Kidney tubule cell (primary cell): ENCODE measurements around the gene KSR2.
"Not testable (repeated sequence)": the region's sequence is repeated elsewhere in the genome, so short reads cannot be mapped to it uniquely, and the experiment has no call there.

ENCODE experiments used
- DNase-seq: peaks from one replicate; pipeline ENCODE4 v3.0.0-alpha.2; 2018; ENCODE audit warnings: low spot score

The KSR2 gene

DNA sequence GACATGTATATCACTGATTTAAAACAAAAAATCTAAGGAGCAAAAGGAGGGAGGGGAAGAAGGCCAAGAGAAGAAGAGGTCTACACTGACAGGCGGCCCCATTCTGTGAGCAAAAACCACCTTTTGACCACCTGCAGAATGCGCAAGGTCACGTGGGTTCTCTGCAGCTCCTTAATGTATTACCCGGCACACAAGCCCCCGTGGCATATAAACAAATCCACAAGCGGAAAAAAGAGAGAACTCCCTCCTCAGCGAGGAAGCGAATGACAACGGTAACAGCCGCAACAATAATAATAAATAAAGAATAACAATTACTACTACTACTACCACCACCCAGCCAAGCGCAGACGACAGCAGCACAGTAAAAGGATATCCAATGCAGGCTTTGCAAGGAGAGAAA, 1.3 kb downstream of the KSR2 start:
- DNase-seq = no peak

DNA sequence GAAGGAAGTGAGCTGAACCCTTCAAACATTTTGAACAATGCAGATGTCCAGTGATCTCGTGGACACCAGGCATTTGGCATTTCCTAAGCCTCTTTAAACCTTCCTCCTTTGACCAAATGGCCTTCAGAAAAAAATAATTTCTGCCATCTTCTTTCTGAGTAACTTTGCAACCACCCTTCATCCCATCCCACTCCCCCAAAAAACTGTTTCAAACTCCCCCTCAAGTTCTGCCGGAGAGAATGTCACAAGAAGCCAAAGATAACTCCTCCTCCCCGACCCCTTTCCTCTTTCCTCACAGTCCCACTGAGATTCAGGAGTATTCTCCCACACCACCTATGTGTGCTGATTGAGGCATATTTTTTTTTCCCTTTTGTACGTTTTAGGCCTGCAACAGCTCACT, 1.7 kb downstream of the KSR2 start:
- no peak for DNase-seq

DNA sequence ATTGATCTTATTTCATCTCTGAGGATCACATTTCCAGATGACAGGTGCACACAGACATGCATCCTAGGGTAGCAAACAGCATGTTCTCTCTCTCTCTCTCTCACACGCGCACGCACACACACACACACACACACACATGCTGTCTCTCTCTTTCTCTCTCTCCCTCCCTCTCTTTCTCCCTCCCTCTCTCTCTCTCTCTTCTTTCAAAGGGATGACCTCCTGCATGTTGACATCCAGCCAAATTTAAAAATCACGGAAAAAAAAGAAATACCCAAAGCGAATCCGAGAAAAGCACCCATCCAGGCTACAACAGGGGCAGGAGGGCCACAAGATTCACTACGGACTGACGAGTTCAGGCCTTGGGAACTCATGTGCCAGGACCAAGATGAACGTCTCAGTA, 2.3 kb downstream of the KSR2 start:
- no peak for DNase-seq

GRCh38 chr12:117963836-117964235, 5.0 kb downstream of the KSR2 start:
- no peak for DNase-seq

DNA sequence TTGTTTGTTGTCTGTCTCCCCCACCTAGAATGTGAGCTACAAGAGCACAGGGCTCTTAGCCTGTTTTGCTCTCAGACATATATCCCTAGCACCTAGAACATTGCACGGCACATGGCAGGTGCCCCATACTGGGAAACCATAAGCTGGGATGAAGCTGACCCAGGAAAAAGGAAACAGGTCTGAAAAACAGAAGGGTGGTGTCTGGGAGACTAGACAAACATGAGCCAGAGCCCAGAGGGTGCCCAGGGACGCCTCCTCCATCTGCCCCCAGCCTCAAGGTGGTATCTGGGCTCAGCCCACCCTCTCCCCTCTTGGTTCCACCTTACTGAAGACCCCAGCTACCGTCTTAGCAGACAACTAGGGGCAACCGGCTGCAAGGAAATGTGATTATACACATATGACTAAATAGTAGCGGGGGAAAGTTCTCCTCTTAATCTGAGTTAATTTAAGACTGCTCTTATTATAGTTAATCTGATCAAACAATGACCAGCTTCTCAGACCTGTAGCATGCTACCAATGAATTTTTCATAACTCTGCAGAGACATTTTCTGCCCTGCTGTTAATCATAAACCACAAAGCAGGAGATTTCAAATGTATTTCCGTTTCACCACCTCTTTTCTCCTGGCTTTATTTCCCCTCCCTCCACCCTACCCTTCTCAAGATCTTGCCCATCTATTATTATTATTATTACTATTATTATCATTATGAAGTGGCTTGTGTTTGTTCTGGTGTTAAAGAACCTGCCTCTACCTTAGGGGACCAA, 31.9 kb downstream of the KSR2 start:
- DNase-seq = no peak

DNA sequence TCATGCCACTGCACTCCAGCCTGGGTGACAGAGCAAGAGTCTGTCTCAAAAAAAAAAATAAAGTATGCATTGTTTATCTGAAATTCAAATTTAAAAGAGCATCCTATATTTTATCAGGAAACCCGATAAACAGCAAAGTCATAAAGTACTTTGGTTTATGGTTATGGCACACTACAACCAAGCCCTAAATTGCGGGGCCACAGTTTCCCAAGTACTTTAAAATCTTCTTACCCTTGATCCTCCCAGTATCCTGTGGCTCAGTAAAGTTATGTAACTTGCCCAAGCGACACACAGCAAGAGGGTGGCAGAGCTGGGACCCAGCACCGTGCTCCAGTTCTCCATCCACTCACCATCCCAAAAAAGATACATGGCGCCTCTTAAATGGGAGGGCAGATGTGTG, 35.2 kb downstream of the KSR2 start:
- no peak for DNase-seq

- DNase-seq = no peak
Observed at GRCh38 chr12:117926391-117926899, 42.3 kb downstream of the KSR2 start.

- DNase-seq = no peak
Observed at GRCh38 chr12:117921929-117922777, 46.6 kb downstream of the KSR2 start.

GRCh38 chr12:117919479-117919878, 49.3 kb downstream of the KSR2 start:
- DNase-seq = peak; percentile 45

- DNase-seq = no peak
Observed at GRCh38 chr12:117914686-117915085, 54.1 kb downstream of the KSR2 start.

DNA sequence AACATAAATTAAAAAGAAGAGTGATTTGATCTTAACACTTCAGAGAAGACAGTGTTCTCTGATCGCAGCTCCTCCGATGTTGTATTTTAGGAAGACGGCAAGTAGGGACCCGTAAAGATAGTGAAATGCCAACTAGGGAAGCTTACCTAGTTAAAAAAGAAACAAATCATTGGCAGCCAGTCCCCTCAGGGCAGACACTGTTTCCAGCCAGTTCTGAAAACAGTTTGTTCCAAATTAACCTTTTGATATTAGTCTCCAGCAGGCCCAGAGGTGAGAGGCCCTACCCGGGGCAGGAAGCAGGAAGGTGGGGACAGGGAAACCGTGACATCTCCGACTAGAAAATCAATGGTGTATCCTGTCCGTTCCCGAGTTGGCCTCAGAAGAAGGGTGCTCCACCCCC, 56.0 kb downstream of the KSR2 start:
- DNase-seq = no peak

DNA sequence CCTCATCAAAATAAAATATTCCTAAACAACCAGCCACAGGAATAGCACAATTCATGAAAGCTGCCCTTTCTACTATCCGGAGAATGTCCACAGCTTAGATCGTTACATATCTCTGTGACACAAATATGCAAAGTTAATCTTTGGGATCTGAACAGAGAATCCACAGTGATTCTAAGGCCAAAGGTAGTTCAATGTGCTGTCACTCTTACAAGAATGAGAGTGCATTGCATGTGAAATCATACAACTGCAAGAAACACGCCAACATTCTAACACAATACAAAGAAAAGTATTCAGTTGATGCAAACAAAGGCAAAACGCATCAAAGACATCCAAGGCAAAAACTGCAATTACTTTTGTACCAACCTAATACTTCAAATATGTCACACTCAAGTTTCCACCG, 60.4 kb downstream of the KSR2 start:
- no peak for DNase-seq

DNA sequence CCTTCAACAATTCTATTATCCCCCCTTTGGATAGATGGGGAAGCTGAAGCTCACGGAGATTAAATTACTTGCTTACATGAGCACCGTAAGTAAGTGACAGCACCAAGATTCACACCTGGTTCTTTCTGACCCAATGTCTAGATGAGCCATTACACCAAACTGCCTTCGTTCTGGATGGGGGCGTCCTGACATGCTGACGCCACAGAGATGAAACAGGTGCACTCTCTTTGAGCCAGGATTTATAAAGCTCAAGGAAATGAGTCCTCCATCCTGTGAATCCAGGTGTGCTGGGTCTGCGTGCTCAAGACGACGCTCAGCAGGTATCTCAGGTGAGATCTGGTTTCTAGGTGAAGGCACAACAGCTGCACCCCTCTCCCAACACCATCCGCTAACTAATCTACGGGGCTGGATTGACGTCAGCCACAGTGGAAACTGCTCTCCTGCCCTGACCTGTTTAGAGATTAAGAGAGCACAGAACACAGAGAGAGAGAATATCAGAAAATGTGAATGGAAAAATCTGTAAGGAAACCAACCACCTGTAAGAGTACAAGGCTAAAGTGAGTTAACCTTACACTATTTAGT, 61.6 kb downstream of the KSR2 start:
- DNase-seq = peak; percentile 7

DNA sequence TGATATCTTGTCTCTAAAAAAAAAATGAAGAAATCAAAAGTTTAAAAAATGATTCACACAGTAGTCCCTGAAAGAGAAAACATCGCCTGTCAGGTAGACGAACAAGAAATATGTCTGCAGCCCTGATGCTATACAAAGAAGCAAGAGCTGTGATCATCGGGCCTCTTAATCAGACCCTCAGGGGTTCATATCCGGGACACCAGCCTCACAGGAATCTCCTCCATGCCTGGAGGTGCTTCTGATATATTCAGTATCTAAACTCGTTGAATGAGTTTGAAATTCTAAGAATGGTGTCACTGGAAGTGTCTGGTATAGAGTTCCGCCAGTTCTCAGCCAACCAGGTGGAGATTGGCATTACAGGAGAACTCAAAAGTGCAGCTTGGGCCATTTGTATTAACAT, 64.7 kb downstream of the KSR2 start:
- DNase-seq = no peak

GRCh38 chr12:117903110-117903840, 65.5 kb downstream of the KSR2 start:
- DNase-seq = no peak

DNA sequence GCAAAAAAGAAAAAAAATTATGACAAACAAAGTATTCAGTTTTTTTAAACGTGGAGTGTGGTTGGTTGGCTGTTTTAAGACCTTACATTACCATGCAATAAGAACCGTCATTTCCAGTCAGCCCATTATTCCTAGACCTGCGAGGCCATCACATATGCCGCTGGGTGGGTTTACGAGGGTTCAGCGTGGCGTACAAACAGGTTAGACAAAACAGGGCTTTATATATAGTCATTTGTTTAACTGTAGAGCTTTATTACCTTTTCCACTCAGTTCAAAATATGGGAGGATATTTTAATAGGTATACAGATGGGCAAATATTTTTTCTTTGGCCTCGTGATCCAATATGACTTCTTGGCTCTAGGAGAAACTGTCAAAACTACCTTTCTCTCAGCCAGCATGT, 67.2 kb downstream of the KSR2 start:
- DNase-seq = no peak

DNA sequence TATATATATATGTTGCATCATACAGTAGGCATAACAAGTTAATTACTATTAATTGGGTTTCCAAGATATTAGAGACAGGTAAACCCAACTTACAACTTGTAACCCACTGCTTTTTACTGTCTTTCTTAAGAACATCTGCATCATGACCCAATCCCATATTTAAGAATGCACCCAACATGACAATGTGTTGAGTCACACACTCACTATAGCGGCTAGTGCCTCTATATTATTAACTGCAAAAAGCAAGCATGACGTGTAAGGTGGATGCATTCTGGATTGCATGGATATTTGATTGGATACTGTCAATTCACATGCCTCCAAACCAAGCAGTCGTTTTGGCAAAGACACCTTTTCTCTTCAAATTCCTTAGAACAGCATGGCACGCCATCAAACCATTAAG, 68.2 kb downstream of the KSR2 start:
- DNase-seq = peak; percentile 22

GRCh38 chr12:117897372-117898161, 71.2 kb downstream of the KSR2 start:
- no peak for DNase-seq

DNA sequence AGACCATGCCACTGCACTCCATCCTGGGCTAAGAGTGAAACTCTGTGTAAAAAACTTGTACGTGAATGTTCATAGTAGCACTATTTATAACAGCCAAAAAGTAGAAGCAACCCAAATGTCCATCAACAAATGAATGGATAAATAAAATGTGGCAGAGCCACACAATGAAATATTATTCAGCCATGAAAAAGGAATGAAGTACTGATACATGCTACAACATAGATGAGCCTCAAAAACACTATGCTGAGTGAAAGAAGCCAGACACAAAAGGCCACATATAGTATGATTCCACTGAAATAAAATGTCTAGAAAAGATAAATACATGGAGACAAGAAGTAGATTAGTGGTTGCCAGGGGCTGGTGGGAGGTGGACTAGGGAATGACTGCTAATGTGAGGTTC, 72.8 kb downstream of the KSR2 start:
- DNase-seq = no peak

DNA sequence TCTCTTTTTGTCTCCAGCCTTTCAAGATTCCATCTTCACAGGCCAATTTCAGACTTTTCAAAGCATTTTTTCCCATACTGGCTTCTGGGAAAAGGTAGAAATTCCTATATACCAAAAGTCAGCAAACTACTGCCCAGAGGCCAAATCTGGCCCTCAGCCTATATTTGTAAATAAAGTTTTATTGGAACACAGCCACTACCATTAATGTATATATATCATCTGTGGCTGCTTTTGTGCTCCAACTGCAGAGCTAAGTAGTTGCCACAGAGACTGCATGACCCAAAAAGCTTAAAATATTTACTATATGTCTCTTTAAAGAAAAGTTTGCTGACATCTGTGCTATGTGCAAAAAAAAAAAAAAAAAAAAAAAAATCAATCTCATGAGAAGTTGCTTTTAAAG, 76.3 kb downstream of the KSR2 start:
- no peak for DNase-seq

- not testable (repeated sequence) for DNase-seq
Observed at GRCh38 chr12:117891265-117891664, 77.5 kb downstream of the KSR2 start.
